Tibial artery (tissue), 4 donors: ENCODE data around the gene S100A11.
A peak's percentile ranks its signal among the peaks of the same experiment; 100 is the strongest.

ENCODE experiments used
- DNase-seq, 2 donors: peaks; one replicate each; pipeline ENCODE4 v3.0.0-alpha.2; 2019
- H3K27ac ChIP-seq, 2 donors: fragments of 200-600 bp; sonication (generic) in 1 of 2; 1 replicate in 1 of 2; 2 replicates in 1 of 2; pipeline ENCODE4 v1.5.1; 2018 to 2019; ENCODE audit warnings: mild to moderate bottlenecking in 1 of 2
- H3K27me3 ChIP-seq, 2 donors: fragments of 200-600 bp; sonication (generic) in 1 of 2; one replicate each; pipeline versions ENCODE4 v1.5.1 to v1.6.0; 2016 to 2019
- H3K36me3 ChIP-seq, 3 donors: fragments of 200-600 bp; sonication (generic) in 2 of 3; one replicate each; pipeline ENCODE4 v1.5.1; 2016 to 2019; ENCODE audit warnings: mild to moderate bottlenecking in 2 of 3
- H3K4me1 ChIP-seq, 4 donors: fragments of 200-600 bp; sonication (generic) in 2 of 4; 1 replicate in 3 of 4; 2 replicates in 1 of 4; pipeline ENCODE4 v1.5.1; 2016 to 2019
- H3K4me3 ChIP-seq, 2 donors: fragments of 200-600 bp; sonication (generic) in 1 of 2; 1 replicate in 1 of 2; 2 replicates in 1 of 2; pipeline ENCODE4 v1.5.1; 2018 to 2019; ENCODE audit warnings: mild to moderate bottlenecking in 2 of 2
- H3K9me3 ChIP-seq, 3 donors: fragments of 200-600 bp; sonication (generic) in 1 of 3; one replicate each; pipeline ENCODE4 v1.5.1; 2016 to 2019
- intact Hi-C: fragments of 100-400 bp; cut with DNase I; formaldehyde crosslinking; loops from one replicate; pipeline ENCODE4 v1.15.0; 2023; ENCODE audit warnings: low total_unique reads
- TF ChIP-seq, protein P1 (sequence below), 2 experiments: fragments of 200-600 bp in 1 of 2; fragments of 450-650 bp in 1 of 2; IDR thresholded peaks; one replicate each; pipeline ENCODE4 v1.5.1; 2017 to 2019; ENCODE audit warnings: antibody characterized with exemption in 2 of 2, mild to moderate bottlenecking in 1 of 2, moderate library complexity in 1 of 2

Gene S100A11

DNA sequence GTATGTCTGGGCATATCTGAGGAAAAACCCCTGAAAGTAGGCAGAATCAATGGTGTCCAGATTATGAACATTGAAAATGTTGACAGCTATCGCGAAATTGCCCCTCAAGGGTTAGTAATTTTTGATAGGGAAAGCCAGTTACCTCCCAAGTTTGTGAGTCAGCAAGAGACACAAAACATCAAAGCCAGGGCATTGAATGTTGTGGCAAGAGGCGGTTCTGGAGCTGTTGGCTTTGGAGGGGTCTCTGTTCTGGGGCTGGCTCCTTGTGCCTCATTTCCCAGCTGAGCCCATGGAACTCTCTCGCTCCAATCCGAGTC, 10.6 kb upstream of the S100A11 start:
- H3K27ac ChIP-seq: peak overlapping the region; percentile 80 to 89
- H3K4me1 ChIP-seq: peaks cover 0 to 25% (median 18%) of the 10 kb centered on the region in 4 donors
- peak overlapping the region; percentile 26 to 39 for H3K4me3 ChIP-seq
- H3K27me3 ChIP-seq: no peaks in the 10 kb centered on the region
- no peak for DNase-seq
- H3K36me3 ChIP-seq: no peaks in the 10 kb centered on the region
- intact Hi-C loops: no loop called here
- TF ChIP-seq, protein P1, sequence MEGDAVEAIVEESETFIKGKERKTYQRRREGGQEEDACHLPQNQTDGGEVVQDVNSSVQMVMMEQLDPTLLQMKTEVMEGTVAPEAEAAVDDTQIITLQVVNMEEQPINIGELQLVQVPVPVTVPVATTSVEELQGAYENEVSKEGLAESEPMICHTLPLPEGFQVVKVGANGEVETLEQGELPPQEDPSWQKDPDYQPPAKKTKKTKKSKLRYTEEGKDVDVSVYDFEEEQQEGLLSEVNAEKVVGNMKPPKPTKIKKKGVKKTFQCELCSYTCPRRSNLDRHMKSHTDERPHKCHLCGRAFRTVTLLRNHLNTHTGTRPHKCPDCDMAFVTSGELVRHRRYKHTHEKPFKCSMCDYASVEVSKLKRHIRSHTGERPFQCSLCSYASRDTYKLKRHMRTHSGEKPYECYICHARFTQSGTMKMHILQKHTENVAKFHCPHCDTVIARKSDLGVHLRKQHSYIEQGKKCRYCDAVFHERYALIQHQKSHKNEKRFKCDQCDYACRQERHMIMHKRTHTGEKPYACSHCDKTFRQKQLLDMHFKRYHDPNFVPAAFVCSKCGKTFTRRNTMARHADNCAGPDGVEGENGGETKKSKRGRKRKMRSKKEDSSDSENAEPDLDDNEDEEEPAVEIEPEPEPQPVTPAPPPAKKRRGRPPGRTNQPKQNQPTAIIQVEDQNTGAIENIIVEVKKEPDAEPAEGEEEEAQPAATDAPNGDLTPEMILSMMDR (IDR thresholded peaks at IDR 0.05): no peak
- no peaks in the 10 kb centered on the region for H3K9me3 ChIP-seq

DNA sequence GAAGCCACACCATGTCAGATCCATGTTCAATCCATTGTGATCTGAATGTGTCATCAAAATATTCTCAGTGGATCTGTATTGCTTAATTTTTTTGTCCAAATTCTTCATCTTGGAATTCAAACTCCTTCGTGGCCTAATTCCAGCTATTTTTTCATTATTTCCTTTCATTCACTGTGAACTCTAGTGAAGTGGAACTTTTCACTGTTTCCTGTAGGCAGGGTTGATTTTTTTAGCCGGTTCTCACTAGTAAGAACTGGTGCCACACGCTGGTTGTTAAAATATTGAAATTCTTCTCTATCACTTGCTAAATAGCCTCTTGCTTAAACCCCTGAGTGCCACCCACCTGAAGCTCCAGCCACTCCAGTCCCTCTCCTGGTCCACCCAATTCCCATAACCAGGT, 7.6 kb upstream of the S100A11 start:
- no peak for DNase-seq
- H3K4me1 ChIP-seq: peaks cover 0 to 25% (median 18%) of the 10 kb centered on the region in 4 donors
- H3K4me3 ChIP-seq: no peak overlapping the region
- H3K9me3 ChIP-seq: no peaks in the 10 kb centered on the region
- no peaks in the 10 kb centered on the region for H3K36me3 ChIP-seq
- TF ChIP-seq, protein P1 (IDR thresholded peaks at IDR 0.05): no peak
- no peak overlapping the region for H3K27ac ChIP-seq
- H3K27me3 ChIP-seq: peaks cover 0 to 9% of the 10 kb centered on the region in 2 donors
- intact Hi-C loops: no loop called here

DNA sequence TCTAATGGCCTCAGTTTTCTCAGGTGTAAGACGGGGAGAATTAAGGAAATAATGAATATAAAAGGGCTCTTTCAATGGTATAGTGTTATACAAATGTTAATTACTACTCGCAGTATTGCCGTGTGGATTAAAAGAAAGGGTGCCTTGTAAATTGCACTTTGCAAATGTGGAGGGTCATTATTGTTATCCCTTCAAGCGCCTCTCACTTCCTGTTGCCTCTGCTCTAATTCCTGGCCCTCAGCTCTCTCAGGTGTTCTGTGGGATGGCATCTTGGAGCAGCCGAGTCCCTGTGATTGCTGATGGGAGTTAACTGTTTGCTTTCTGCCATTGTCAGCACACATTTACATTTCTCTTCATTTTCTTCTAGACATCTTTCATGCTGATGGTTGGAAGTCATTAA, 7.1 kb upstream of the S100A11 start:
- intact Hi-C loops: no loop called here
- Histone ChIP-seq H3K4me3 (no peak overlapping the region), H3K9me3 (no peaks in the 10 kb centered on the region), H3K27me3 (peaks cover 0 to 9% of the 10 kb centered on the region in 2 donors), H3K27ac (no peak overlapping the region), H3K36me3 (no peaks in the 10 kb centered on the region), H3K4me1 (peaks cover 0 to 25% (median 17%) of the 10 kb centered on the region in 4 donors)
- TF ChIP-seq, protein P1 (IDR thresholded peaks at IDR 0.05): no peak
- DNase-seq: no peak

DNA sequence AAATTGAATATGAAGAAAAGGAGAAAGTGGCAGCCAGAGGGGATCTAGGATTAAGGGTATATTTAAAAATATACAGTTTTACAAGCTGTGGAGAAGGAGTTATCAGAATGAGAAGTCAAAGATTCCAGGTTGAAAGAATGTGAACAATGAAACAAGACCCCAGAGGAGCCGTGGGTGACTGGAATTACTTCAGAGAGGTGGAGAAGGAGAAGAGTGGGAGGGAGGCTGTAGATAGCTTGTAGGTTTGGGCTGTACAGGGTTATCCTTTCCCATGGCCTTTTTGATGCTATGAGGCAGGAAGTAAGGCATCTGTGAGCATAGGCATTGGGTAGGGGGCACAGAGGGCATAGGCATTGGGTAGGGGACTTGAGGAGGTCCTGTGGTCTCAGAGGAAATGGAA, 5.2 kb upstream of the S100A11 start:
- H3K9me3 ChIP-seq: no peaks in the 10 kb centered on the region
- intact Hi-C loops: no loop called here
- H3K27me3 ChIP-seq: peaks cover 0 to 9% of the 10 kb centered on the region in 2 donors
- TF ChIP-seq, protein P1 (IDR thresholded peaks at IDR 0.05): no peak
- no peak for DNase-seq
- H3K36me3 ChIP-seq: no peaks in the 10 kb centered on the region
- H3K4me1 ChIP-seq: peaks cover 0 to 8% (median 3%) of the 10 kb centered on the region in 4 donors
- H3K4me3 ChIP-seq: no peak overlapping the region
- no peak overlapping the region for H3K27ac ChIP-seq

DNA sequence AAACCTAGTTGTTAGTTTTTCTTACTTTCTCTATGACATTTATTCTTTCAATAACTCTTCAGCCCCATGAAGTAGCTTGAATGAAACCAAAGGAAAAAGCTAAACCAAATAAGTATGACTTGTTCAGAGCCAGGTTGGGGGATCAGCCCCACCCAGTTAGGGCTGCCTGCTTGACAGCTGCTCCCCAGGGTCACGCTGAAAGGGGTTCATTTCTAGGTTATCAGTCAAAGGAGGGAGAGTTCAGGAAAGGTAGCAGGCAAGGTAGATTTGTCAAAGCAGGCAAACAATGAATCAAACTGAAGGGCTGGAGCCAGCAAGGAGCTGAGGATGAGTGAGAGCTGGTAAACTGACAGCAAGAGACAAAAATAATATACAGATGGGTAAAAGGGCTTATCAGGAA, 3.1 kb upstream of the S100A11 start:
- Histone ChIP-seq H3K4me1 (peaks cover 0 to 14% (median 5%) of the 10 kb centered on the region in 4 donors), H3K4me3 (no peak overlapping the region), H3K27ac (no peak overlapping the region), H3K9me3 (no peaks in the 10 kb centered on the region), H3K36me3 (no peaks in the 10 kb centered on the region), H3K27me3 (peaks cover 0 to 9% of the 10 kb centered on the region in 2 donors)
- no peak for DNase-seq
- intact Hi-C loops: no loop called here
- TF ChIP-seq, protein P1 (IDR thresholded peaks at IDR 0.05): no peak

DNA sequence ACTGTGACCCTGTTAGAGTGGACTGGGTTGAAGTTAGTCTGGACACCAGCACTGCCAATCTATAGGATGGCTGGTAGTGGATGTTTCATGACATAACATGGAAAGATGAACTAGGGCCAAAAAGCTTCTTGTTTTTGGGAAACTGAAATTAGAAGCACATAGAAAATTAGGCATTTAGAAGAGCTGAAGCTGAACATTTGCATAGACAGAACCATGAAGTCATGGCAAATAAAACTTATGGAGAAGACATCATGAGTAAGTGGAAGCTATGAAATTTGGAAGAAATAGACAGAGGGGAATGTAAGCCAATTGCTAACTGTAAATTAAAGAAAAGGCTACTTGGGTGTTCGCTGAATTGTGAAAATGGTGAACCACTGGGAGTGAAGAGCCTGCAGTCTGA, 2.7 kb upstream of the S100A11 start:
- Histone ChIP-seq H3K4me3 (no peak overlapping the region), H3K4me1 (peaks cover 0 to 18% (median 9%) of the 10 kb centered on the region in 4 donors), H3K9me3 (no peaks in the 10 kb centered on the region), H3K27me3 (peaks cover 0 to 9% of the 10 kb centered on the region in 2 donors), H3K36me3 (no peaks in the 10 kb centered on the region), H3K27ac (no peak overlapping the region)
- intact Hi-C loops: no loop called here
- no peak for DNase-seq
- TF ChIP-seq, protein P1 (IDR thresholded peaks at IDR 0.05): no peak
